ENCODE measurements around the gene MRNIP. TPM values are rescaled to one million over a fixed set of nuclear protein-coding genes. Genes with fewer than 3 reads are reported as not detected.

MRNIP gene
- total RNA-seq, 3 donors from 2014 or later: 20.8 to 38.3 (median 27.5) TPM

DNA sequence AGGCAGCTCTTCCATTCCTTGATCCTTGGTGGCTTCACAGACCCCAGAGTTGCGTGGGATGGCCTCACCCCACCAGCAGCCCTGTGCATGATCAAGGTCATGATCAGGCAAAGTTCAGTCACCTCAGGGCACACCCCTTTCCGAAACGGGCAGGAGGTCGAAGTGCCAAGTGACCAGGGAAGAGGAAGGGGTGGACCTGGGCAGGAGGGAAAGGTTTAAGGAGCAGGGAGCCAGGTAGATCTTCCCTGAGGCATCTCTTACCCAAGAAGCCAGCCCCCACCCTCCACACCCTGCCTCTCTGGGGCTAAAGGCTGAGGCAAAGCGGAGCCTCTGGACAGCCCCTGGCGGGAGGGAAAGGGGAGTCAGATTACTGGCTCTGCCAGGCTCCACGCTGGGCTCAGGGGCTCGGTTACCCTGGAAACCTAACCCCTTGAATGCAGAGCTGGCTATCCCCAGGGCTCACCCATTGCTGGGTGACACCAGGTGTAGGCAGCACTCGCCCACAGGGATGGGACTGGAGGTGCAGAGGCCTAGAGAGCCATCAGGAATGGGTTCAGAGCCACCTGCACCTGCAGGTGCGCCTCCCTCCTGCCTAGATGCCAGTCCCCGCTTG lies 55.6 kb downstream of the MRNIP start:
- TF ChIP-seq, protein P1, sequence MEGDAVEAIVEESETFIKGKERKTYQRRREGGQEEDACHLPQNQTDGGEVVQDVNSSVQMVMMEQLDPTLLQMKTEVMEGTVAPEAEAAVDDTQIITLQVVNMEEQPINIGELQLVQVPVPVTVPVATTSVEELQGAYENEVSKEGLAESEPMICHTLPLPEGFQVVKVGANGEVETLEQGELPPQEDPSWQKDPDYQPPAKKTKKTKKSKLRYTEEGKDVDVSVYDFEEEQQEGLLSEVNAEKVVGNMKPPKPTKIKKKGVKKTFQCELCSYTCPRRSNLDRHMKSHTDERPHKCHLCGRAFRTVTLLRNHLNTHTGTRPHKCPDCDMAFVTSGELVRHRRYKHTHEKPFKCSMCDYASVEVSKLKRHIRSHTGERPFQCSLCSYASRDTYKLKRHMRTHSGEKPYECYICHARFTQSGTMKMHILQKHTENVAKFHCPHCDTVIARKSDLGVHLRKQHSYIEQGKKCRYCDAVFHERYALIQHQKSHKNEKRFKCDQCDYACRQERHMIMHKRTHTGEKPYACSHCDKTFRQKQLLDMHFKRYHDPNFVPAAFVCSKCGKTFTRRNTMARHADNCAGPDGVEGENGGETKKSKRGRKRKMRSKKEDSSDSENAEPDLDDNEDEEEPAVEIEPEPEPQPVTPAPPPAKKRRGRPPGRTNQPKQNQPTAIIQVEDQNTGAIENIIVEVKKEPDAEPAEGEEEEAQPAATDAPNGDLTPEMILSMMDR (IDR thresholded peaks at IDR 0.05): no peak
- intact Hi-C loops (cut with DNase I, micrococcal nuclease): no loop called here
- H3K36me3 ChIP-seq (ENCODE audit: low read depth): peaks cover 15% of the 10 kb centered on the region
- H3K4me3 ChIP-seq: no peak overlapping the region
- DNase-seq: peak in 2 of 3 donors; percentile 12 to 37
- H3K9me3 ChIP-seq: no peaks in the 10 kb centered on the region
- H3K4me1 ChIP-seq (ENCODE audit: low read depth): peaks cover 45% of the 10 kb centered on the region
- ATAC-seq: no peak

DNA sequence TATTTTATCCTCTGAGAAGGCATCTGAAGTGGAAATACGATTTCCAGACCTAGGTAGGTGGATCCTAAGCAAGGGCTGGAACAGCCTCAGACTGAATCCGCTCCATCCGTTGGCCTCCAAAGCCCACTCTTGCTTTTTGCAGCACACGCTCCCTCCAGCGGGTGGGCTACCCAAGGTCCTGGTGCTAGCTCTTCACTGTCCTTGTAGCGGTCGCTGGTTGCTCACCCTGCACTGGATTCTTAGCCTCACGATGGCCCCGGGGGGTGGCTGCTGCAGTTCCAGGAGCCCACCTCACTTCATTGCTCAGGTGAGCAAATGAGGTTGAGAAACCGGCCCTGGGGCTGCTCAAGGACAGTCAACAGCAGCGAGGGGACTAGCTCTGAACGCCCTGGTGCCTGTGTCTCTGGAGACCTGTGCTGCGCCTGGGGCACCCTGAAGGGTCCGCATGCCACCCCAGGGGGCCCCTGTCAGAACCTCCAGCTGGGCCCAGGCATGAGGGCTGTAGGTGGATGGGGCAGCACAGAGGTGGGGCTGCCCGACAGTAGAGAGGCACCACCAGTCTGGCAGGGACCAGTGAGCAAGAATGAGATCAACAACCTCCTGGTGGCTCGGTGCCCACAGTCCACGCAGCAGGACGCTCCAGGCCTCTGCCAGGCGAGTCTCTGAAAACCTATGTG lies 56.3 kb downstream of the MRNIP start:
- intact Hi-C loops (cut with DNase I, micrococcal nuclease): no loop called here
- H3K4me3 ChIP-seq: no peak overlapping the region
- ATAC-seq: no peak
- H3K9me3 ChIP-seq: no peaks in the 10 kb centered on the region
- TF ChIP-seq, protein P1 (IDR thresholded peaks at IDR 0.05): no peak
- peaks cover 40% of the 10 kb centered on the region for H3K4me1 ChIP-seq (ENCODE audit: low read depth)
- H3K36me3 ChIP-seq (ENCODE audit: low read depth): peaks cover 15% of the 10 kb centered on the region
- DNase-seq: peak in 1 of 3 donors; percentile 13

DNA sequence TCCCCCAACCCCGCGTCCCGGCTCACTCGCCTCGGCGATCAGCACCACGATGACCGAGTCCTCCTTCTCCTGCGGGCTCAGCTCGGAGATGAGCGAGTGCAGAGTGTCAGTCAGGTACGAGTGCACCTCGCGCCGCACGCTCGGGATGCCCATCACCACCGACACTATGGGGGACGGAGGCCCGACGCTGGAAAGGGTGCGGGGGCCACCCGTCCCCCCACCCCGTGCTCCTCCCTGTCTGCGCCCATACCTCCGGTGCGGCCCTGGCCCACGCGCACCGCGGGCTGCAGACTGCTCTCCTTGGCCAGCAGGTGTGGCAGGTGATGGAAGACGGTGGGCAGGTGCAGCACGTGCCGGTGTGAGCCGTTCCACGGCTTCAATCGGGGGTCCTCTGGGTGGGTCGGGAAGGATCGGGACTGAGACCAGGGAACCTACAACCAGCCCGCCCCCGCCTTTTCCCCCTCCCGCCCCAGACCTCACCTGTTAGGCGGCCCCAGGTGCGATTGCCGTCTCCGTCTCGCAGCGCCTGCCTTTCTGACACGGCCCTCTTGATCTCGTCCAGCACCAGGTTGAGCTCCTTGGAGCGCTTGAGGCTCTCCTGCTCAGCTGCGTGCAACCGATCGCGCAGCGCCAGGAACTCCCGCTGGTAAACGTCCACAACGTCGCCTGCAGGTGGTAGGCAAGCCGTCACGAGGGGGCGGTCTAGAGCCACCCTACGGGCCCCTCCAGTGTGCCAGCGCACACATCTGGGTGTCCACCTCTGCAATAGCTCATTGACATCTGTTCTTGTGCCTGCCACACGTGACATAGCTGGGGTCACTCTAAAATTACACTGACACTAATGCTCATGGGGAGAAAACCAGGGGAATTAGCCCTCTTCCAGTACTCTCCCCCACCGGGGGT lies 57.1 kb downstream of the MRNIP start:
- intact Hi-C loops (cut with DNase I, micrococcal nuclease): no loop called here
- DNase-seq: peak; percentile 85 to 90 (median 88)
- Histone ChIP-seq H3K4me1 (ENCODE audit: low read depth) (peaks cover 43% of the 10 kb centered on the region), H3K9me3 (no peaks in the 10 kb centered on the region), H3K4me3 (no peak overlapping the region), H3K36me3 (ENCODE audit: low read depth) (peaks cover 15% of the 10 kb centered on the region)
- TF ChIP-seq, protein P1 (IDR thresholded peaks at IDR 0.05): peak; percentile 55
- peak; percentile 36 for ATAC-seq

DNA sequence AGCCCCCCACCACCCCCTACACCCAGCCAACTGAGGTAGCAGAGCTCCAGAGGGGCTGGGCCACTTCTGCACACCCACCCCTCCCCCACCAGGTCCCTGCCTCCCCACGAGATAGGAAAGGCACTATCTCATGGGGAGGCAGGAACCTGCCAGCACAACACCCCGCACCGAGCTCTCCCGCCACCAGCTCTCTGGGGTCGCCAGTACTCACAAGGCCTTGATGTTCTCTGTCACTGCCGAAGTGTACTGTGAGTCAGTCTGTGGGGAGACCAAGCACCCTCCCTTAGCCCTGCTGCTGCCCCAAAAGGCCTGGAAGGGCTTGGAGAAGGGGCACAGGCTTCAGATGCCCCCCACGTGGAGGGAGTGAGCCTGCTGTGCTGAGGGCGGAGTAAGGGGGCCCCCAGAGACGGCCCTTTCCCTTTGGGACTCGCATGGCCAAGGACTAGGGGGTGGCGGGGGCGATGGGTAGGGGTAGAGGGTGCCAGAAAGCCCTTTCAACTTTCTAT lies 57.9 kb downstream of the MRNIP start:
- ATAC-seq (no peak), DNase-seq (peak in 1 of 3 donors; percentile 27)
- no peaks in the 10 kb centered on the region for H3K9me3 ChIP-seq
- no peak overlapping the region for H3K4me3 ChIP-seq
- peaks cover 15% of the 10 kb centered on the region for H3K36me3 ChIP-seq (ENCODE audit: low read depth)
- intact Hi-C loops (cut with DNase I, micrococcal nuclease): no loop called here
- H3K4me1 ChIP-seq (ENCODE audit: low read depth): peaks cover 46% of the 10 kb centered on the region
- TF ChIP-seq, protein P1 (IDR thresholded peaks at IDR 0.05): no peak

DNA sequence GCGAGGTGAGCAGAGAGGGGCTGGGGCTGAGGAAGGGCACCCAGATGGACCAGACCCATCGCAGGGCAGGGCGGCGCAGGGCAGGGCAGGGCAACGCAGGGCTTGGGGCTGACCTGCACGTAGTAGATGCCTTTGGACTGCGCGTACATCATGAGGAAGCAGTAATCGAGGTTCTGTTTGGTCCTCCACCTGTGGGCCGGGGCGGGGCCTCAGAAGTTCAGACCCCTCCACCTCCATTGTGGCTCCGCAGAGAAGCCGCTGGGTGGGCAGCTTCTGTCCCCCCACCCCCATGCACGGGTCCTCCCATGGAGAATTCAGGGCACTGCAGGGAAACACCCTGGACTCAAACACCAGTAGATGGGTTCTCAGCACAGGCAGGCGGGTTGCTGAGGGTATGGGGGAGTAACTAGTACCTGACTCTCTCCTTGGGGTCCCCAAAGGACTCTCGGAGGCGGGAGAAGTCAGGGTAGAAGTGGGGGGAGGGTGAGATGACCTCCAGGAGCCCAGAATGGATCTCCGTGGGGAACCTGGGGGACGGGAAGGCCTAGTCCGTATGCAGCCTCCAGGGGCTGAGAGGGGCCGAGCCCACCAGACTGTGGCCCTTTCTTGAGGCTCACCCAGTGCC lies 58.4 kb downstream of the MRNIP start:
- TF ChIP-seq, protein P1 (IDR thresholded peaks at IDR 0.05): no peak

More for the DNA sequence above, 58.4 kb downstream of the MRNIP start:
- DNase-seq (peak in 1 of 3 donors; percentile 5), ATAC-seq (no peak)
- Histone ChIP-seq H3K36me3 (ENCODE audit: low read depth) (peaks cover 15% of the 10 kb centered on the region), H3K9me3 (no peaks in the 10 kb centered on the region), H3K4me3 (no peak overlapping the region), H3K4me1 (ENCODE audit: low read depth) (peaks cover 46% of the 10 kb centered on the region)
- intact Hi-C loops (cut with DNase I, micrococcal nuclease): no loop called here

All from mucosa of descending colon (tissue), 3 donors.